K562 (cell line): Measurements from ENCODE around the gene UNC119. TPM values are rescaled to one million over a fixed set of nuclear protein-coding genes. Genes with fewer than 3 reads are reported as not detected.

Experiments
- ADNP ChIP-seq: fragments of 200-800 bp; sonication (Bioruptor generic); IDR thresholded peaks from 2 replicates; pipeline ENCODE4 v1.6.1; 2016; ENCODE audit warnings: missing genetic modification characterization, missing compliant biosample characterization
- ARID2 ChIP-seq: fragments of 450-650 bp; IDR thresholded peaks from 2 replicates; pipeline ENCODE4 v1.6.1; 2017; ENCODE audit warnings: antibody characterized with exemption, mild to moderate bottlenecking
- CHAMP1 ChIP-seq: fragments of 450-650 bp; IDR thresholded peaks from 2 replicates; pipeline ENCODE4 v1.6.1; 2016; ENCODE audit warnings: mild to moderate bottlenecking
- ELF4 ChIP-seq: fragments of 450-650 bp; formaldehyde crosslinking; IDR thresholded peaks from 2 replicates; pipeline ENCODE4 v1.4.0; 2022; ENCODE audit warnings: missing genetic modification characterization
- HDAC6 ChIP-seq: IDR thresholded peaks from 2 replicates; pipeline ENCODE4 v1.6.1; 2012; ENCODE audit warnings: low read depth, mild to moderate bottlenecking, control low read depth, inconsistent platforms, low read length, moderate library complexity
- MCM5 ChIP-seq: fragments of 450-650 bp; IDR thresholded peaks from 2 replicates; pipeline ENCODE4 v1.6.1; 2016; ENCODE audit warnings: low read depth
- MLX ChIP-seq, 2 experiments: fragments of 450-650 bp in 1 of 2; sonication (generic) in 1 of 2; formaldehyde crosslinking; conservative IDR thresholded peaks; 2 replicates each; pipeline versions ENCODE4 v1.4.0 to v1.8.1; 2020 to 2022; ENCODE audit warnings: mild to moderate bottlenecking in 1 of 2, missing genetic modification reagents in 1 of 2
- RNF2 ChIP-seq: sonication (generic); IDR thresholded peaks from 2 replicates; pipeline ENCODE4 v1.6.1; 2016
- SMAD2 ChIP-seq: fragments of 150-350 bp; IDR thresholded peaks from 2 replicates; pipeline ENCODE4 v1.6.1; 2014; ENCODE audit warnings: low read depth, mild to moderate bottlenecking, low read length
- SMARCA4 ChIP-seq: fragments of 450-650 bp; IDR thresholded peaks from 2 replicates; pipeline ENCODE4 v1.6.1; 2016
- SRSF3 ChIP-seq: fragments of 200-400 bp; formaldehyde crosslinking; IDR thresholded peaks from 2 replicates; pipeline ENCODE4 v1.6.1; 2016; ENCODE audit warnings: mild to moderate bottlenecking, low read length, moderate library complexity; ENCODE audit not compliant: insufficient read depth
- YBX1 ChIP-seq: fragments of 450-650 bp; IDR thresholded peaks from 2 replicates; pipeline ENCODE4 v1.7.1; 2016; ENCODE audit warnings: mild to moderate bottlenecking
- ZNF124 ChIP-seq: sonication (generic); formaldehyde crosslinking; IDR thresholded peaks from 2 replicates; pipeline ENCODE4 v1.8.1; 2022; ENCODE audit warnings: missing genetic modification reagents
- ZNF212 ChIP-seq: fragments of 450-650 bp; formaldehyde crosslinking; IDR thresholded peaks from 2 replicates; pipeline ENCODE4 v1.4.0; 2020; ENCODE audit warnings: mild to moderate bottlenecking
- ZNF232 ChIP-seq: sonication (generic); formaldehyde crosslinking; IDR thresholded peaks from 2 replicates; pipeline ENCODE4 v1.8.0; 2022; ENCODE audit warnings: mild to moderate bottlenecking, missing genetic modification reagents
- ZNF277 ChIP-seq: fragments of 250-450 bp; sonication (Bioruptor Pico); IDR thresholded peaks from 2 replicates; pipeline ENCODE4 v1.8.0; 2022; ENCODE audit warnings: inconsistent platforms, mild to moderate bottlenecking, moderate library complexity, borderline replicate concordance
- ZNF318 ChIP-seq, 2 experiments: fragments of 450-650 bp; IDR thresholded peaks; 2 replicates each; pipeline ENCODE4 v1.6.1; 2016; ENCODE audit warnings: mild to moderate bottlenecking in 2 of 2, borderline replicate concordance in 1 of 2, low read depth in 1 of 2, moderate library complexity in 1 of 2
- ZNF561 ChIP-seq: fragments of 450-650 bp; formaldehyde crosslinking; conservative IDR thresholded peaks from 2 replicates; pipeline ENCODE4 v1.4.0; 2020; ENCODE audit warnings: mild to moderate bottlenecking, moderate library complexity
- polyA plus RNA-seq, 8 experiments: library from polyadenylated mRNA; depleted of rRNA in 4 of 8; stranded (reverse) in 5 of 8; unstranded in 3 of 8; fragments of >200 nt; fragmentation: Nextera tagmentation in 2 of 8; fragmentation: Illumina TruSeq in 1 of 8; extraction: Ambion mirVana in 2 of 8; extraction: Trizol in 1 of 8; gene quantifications; 2 replicates each; pipeline versions ENCODE4 v1.2.1 to v1.2.3, GENCODE V29; 2011 to 2014; ENCODE audit warnings: inconsistent platforms in 1 of 8, missing spikeins in 1 of 8
- total RNA-seq, 7 experiments: library from RNA; depleted of rRNA in 6 of 7; stranded (reverse); fragments of >200 nt in 6 of 7; fragmentation: Illumina TruSeq in 2 of 7; extraction: Trizol in 2 of 7; gene quantifications; 2 replicates each; pipeline versions ENCODE4 v1.2.1 to v1.2.3, GENCODE V29; 2011 to 2021; ENCODE audit warnings: low replicate concordance in 1 of 7

Gene UNC119
- total and polyA plus RNA-seq, 9 of the 15 experiments (the other 6 are each of a cell fraction or from before 2014, with no cell fraction given), result 0.37 to 47.7 (median 16.3) TPM

GRCh38 chr17:28527181-28527681, 25.2 kb downstream of the UNC119 start (continued):
- TF ChIP-seq ZNF124 (CRISPR knock-in tag) (no peak), SMAD2 (no peak), RNF2 (peak; percentile 60; the same call in 1 of the 2 replicates), ZNF561 (CRISPR knock-in tag) (no peak), ZNF318 (IDR thresholded peaks at IDR 0.05; ENCODE audit: borderline replicate concordance in 1 of 2, low read depth in 1 of 2) (no peak), YBX1 (no peak), MCM5 (no peak), ZNF212 (CRISPR knock-in tag) (no peak), ZNF277 (CRISPR knock-in tag) (no peak), ADNP (tag) (no peak), SMARCA4 (peak; percentile 93), CHAMP1 (peak; percentile 89), MLX (CRISPR knock-in tag; conservative IDR thresholded peaks at IDR 0.05) (no peak), ELF4 (CRISPR knock-in tag) (peak; percentile 90), HDAC6 (no peak), SRSF3 (no peak), ARID2 (no peak), ZNF232 (no peak)
